Mucosa of stomach (tissue), 1 donor: ENCODE results near the gene ZNF618.

Experiments
- H3K27me3 ChIP-seq: one replicate; pipeline ENCODE4 v1.7.0; 2013; ENCODE audit warnings: mild to moderate bottlenecking, low read length; ENCODE audit not compliant: control insufficient read depth, insufficient read depth
- H3K36me3 ChIP-seq: one replicate; pipeline ENCODE4 v1.7.0; 2013; ENCODE audit warnings: low read length; ENCODE audit not compliant: control insufficient read depth, insufficient read depth
- H3K4me1 ChIP-seq: one replicate; pipeline ENCODE4 v1.7.0; 2013; ENCODE audit warnings: mild to moderate bottlenecking, low read length; ENCODE audit not compliant: control insufficient read depth, insufficient read depth
- H3K4me3 ChIP-seq: one replicate; pipeline ENCODE4 v1.7.0; 2013; ENCODE audit warnings: low read length
- H3K9ac ChIP-seq: one replicate; pipeline ENCODE4 v1.7.0; 2013; ENCODE audit warnings: mild to moderate bottlenecking, low read length, moderate library complexity
- H3K9me3 ChIP-seq: one replicate; pipeline ENCODE4 v1.7.0; 2013; ENCODE audit warnings: mild to moderate bottlenecking, low read length, moderate library complexity; ENCODE audit not compliant: control insufficient read depth
- donor health status: Pancreatic carcinoma.

Gene ZNF618

DNA sequence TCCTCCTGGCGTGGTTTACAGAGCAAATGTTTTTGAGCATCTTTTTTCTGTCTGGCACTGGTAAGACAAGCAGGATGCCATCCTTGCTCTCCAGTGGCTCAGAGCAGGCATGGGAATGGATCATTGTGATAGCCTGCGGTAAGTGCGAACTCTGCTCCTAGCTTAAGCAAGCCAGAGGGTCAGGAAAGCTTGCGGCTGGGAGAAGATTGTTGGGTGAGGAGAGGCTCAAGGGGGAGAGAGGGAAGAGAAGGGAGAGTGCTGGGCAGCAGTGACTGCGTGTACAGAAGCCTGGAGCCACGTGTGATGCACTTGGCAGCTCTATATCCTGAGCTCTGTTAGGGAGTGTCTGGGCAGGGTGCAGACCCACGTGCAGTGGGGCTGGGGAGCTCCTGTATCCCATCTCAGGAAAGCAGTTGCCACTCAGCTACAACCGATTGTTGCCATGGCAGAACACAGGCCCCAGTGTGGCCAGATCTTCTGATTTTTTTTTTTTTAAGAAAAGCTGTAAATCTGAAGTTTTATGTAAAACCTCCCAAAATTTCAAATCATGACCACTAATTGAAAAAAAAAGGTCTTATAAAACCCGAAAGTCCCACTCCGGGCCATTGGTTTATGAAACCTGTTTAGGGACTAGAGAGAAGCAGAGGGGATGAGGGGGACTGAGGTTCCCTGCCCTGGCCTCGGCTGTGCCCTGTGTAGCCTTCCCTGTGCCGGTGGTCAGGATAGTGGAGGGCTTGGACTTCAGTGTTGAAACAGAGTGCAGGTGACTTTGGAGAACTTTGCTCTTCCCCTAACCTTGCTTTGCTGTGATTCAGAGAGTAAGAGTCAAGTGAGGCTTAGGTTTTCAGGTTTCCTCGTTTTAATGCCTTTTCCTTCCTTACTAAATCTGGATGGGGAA, 67.3 kb downstream of the ZNF618 start:
- H3K36me3 ChIP-seq = no peaks in the 10 kb centered on the region
- H3K27me3 ChIP-seq = no peaks in the 10 kb centered on the region
- H3K9ac ChIP-seq = no peak overlapping the region
- H3K9me3 ChIP-seq = no peaks in the 10 kb centered on the region
- H3K4me3 ChIP-seq = no peak overlapping the region
- H3K4me1 ChIP-seq = no peaks in the 10 kb centered on the region

- Histone ChIP-seq H3K36me3 (no peaks in the 10 kb centered on the region), H3K27me3 (no peaks in the 10 kb centered on the region), H3K9ac (no peak overlapping the region), H3K9me3 (no peaks in the 10 kb centered on the region), H3K4me3 (no peak overlapping the region), H3K4me1 (no peaks in the 10 kb centered on the region)
These were observed 69.7 kb downstream of the ZNF618 start for GRCh38 chr9:113945784-113946183.

DNA sequence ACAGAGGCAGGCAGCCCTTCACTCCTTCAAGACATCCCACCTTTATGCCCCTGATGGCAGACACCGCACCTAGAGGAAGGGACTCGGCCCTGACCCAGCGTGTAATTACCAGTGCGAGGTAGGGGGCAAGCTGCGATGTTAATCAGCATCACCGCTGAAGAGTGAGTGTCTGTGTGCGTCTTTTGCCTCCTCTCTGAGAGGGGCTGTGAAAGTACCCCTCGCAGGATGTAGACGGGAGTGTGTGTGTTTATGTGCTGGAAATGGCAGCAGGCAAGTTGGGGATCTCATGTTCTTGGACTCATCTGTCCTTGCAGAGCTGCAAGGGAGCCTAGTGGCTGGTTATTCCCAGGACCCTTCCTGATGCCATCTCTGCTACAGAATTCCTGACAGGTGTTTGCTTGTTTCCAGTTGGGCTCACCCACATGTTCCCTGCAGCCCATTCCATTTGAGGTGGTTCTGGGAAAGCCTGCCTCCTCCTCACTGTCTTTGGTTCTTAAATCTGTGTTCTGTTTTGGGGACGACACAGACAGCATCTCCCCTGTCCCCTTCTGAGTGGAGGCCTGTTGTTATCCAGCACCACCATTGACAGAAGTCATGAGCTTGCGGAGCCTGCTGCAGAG, 70.5 kb downstream of the ZNF618 start:
- H3K4me3 ChIP-seq = no peak overlapping the region
- H3K4me1 ChIP-seq = no peaks in the 10 kb centered on the region
- H3K36me3 ChIP-seq = no peaks in the 10 kb centered on the region
- no peaks in the 10 kb centered on the region for H3K9me3 ChIP-seq
- no peaks in the 10 kb centered on the region for H3K27me3 ChIP-seq
- H3K9ac ChIP-seq = no peak overlapping the region

GRCh38 chr9:113947941-113948340, 71.8 kb downstream of the ZNF618 start:
- H3K27me3 ChIP-seq = no peaks in the 10 kb centered on the region
- H3K4me3 ChIP-seq = no peak overlapping the region
- no peaks in the 10 kb centered on the region for H3K9me3 ChIP-seq
- no peak overlapping the region for H3K9ac ChIP-seq
- no peaks in the 10 kb centered on the region for H3K4me1 ChIP-seq
- H3K36me3 ChIP-seq = no peaks in the 10 kb centered on the region

DNA sequence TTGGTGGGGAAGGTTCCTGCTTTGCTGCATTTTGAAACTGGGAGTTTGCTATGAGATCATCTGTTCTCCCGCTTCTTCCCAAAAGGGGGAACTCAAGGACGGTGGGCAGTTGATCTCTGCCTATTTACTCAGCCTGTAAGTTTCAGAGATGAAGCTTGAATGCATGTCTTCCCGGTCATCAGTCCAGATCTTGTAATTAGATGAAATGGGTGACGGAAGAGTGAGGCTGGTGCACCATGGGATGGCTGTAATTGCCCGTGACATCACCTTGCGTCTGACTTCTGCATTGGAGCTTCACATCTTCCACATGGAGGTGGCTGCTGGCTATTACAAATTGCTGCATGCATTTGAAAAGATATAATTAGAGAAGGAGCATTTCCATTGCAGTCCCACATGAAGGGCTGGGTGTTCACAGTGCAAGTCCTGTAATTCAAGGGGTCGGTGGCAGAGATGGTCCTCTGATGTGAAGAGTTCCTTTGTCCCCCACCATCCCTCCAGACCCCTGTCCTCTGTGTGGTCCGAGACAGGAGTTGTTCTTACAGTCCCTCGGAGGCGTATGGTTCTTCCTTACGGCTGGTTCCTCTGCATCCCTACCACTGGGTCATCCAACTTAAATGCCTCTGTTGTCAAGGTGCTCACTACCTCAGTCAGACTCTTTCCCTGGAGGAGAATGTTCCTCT, 72.9 kb downstream of the ZNF618 start:
- Histone ChIP-seq H3K9me3 (no peaks in the 10 kb centered on the region), H3K27me3 (no peaks in the 10 kb centered on the region), H3K36me3 (no peaks in the 10 kb centered on the region), H3K4me3 (no peak overlapping the region), H3K4me1 (no peaks in the 10 kb centered on the region), H3K9ac (no peak overlapping the region)

- Histone ChIP-seq H3K4me1 (no peaks in the 10 kb centered on the region), H3K9ac (no peak overlapping the region), H3K9me3 (no peaks in the 10 kb centered on the region), H3K27me3 (no peaks in the 10 kb centered on the region), H3K36me3 (no peaks in the 10 kb centered on the region), H3K4me3 (no peak overlapping the region)
These were observed 73.5 kb downstream of the ZNF618 start for GRCh38 chr9:113949571-113950078.

DNA sequence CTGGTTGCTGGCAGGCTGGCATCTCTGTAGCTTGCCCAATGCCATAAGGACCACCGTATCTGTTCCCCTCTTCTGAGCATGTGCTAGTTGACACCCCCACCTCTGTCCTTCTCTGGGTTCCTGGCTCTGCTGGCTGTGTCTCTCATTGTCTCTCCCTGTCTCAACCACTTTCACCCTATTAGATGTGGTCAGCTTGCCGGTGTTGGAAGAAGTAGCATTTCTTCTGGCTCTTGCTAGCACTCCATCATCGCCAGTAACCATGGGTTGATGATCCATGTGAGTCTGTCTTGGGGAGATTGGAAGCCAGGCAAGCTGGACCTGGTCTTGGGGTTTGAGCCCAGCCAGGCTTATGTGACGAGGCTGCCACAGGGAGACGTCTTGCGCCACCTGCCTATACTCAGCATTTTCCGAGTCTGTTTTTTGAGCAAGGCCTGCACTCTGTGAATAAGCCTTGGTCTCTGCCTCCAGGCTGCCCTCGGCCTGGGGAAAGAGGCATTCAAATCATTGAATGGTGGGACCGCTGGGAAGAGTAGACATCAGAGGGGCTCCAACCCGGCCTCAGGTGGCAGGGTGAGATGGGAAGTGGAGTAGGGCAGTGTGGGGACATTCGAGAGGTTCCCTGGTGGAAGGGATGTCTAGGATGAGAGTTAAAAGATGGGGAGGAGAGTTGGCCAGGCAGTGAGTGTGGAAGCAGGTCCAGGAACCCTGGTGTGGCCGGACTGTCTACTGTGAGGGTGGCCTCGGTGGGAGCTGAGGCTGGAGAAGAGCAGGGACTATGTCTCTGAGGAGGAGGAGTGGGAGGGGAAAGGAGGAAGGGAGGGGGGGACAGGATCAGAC, 74.3 kb downstream of the ZNF618 start:
- no peaks in the 10 kb centered on the region for H3K4me1 ChIP-seq
- H3K36me3 ChIP-seq = no peaks in the 10 kb centered on the region

GRCh38 chr9:113951032-113951372, 74.9 kb downstream of the ZNF618 start:
- H3K27me3 ChIP-seq = no peaks in the 10 kb centered on the region
- no peaks in the 10 kb centered on the region for H3K36me3 ChIP-seq
- no peaks in the 10 kb centered on the region for H3K4me1 ChIP-seq
- H3K9ac ChIP-seq = no peak overlapping the region
- H3K9me3 ChIP-seq = no peaks in the 10 kb centered on the region
- no peak overlapping the region for H3K4me3 ChIP-seq

More for the DNA sequence above, 74.3 kb downstream of the ZNF618 start:
- Histone ChIP-seq H3K9me3 (no peaks in the 10 kb centered on the region), H3K9ac (no peak overlapping the region), H3K27me3 (no peaks in the 10 kb centered on the region), H3K4me3 (no peak overlapping the region)

DNA sequence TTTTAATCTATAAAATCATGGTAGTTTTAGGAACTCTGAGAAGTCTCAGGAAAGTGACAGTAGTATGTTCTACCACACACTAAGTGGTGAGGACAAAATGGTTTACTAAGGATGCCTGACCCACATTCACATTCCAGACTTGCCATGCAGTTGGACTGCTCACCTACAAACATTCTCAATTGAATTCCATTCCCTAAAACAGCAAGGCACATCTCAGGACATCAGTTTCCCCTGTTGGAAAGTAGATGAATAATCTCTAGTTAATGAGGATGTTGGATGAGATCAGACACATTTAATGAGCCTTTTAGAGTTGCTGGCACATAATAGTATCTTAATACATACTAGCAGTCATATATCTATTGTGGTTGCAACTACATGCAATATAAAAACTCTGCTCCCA, 76.6 kb downstream of the ZNF618 start:
- no peaks in the 10 kb centered on the region for H3K9me3 ChIP-seq
- no peaks in the 10 kb centered on the region for H3K27me3 ChIP-seq
- H3K4me3 ChIP-seq = no peak overlapping the region
- H3K4me1 ChIP-seq = peaks cover 7% of the 10 kb centered on the region
- H3K9ac ChIP-seq = no peak overlapping the region
- no peaks in the 10 kb centered on the region for H3K36me3 ChIP-seq

DNA sequence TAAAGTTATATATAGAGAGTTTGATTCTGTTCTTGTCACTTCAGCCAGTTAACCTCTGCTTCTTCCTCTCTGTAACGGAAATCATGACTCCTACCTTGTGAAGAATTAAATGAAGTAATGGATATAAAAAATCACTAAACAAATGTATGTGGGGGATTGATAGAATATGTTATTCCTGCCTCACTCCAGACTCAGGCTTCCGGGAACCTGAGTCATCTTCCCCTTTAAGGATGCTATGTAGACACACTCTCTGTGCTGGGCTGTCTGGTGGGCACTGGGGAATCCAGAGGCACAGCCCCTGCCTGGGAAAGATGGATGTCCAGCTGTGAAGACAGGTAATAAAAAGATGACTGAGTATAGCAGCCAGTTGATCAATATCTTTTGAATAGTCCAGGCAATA, 77.4 kb downstream of the ZNF618 start:
- Histone ChIP-seq H3K36me3 (no peaks in the 10 kb centered on the region), H3K9me3 (no peaks in the 10 kb centered on the region), H3K27me3 (no peaks in the 10 kb centered on the region), H3K4me3 (no peak overlapping the region), H3K4me1 (peaks cover 16% of the 10 kb centered on the region), H3K9ac (no peak overlapping the region)

GRCh38 chr9:113954591-113954990, 78.5 kb downstream of the ZNF618 start:
- Histone ChIP-seq H3K4me1 (peaks cover 17% of the 10 kb centered on the region), H3K9me3 (no peaks in the 10 kb centered on the region)

More at GRCh38 chr9:113954591-113954990, 78.5 kb downstream of the ZNF618 start:
- Histone ChIP-seq H3K9ac (no peak overlapping the region), H3K27me3 (no peaks in the 10 kb centered on the region), H3K36me3 (no peaks in the 10 kb centered on the region), H3K4me3 (no peak overlapping the region)
